ENCODE data around the gene STKLD1. TPM values are rescaled to one million over a fixed set of nuclear protein-coding genes. Genes with fewer than 3 reads are reported as not detected.
A peak's percentile ranks its signal among the peaks of the same experiment; 100 is the strongest.

STKLD1 gene
- total and polyA plus RNA-seq, 9 of the 15 experiments (the other 6 are each of a cell fraction or from before 2014, with no cell fraction given): 0.10 to 0.65 (median 0.33) TPM; not detected in 2

- no peak for TF ChIP-seq IRF1 (CRISPR knock-in tag; IDR thresholded peaks at IDR 0.05; ENCODE audit: borderline replicate concordance)
- TF ChIP-seq XRCC4 (IDR thresholded peaks at IDR 0.05; ENCODE audit: extremely low read depth, insufficient read depth, insufficient read length): no peak
- TF ChIP-seq DDX20 (tag; IDR thresholded peaks at IDR 0.05; ENCODE audit: low read depth): no peak
- no peak for TF ChIP-seq TGIF2 (CRISPR knock-in tag; IDR thresholded peaks at IDR 0.05)
- TF ChIP-seq BCOR (IDR thresholded peaks at IDR 0.05): peak; percentile 75
- 0 out of 2 replicates have a peak, but pooled peaks have one; percentile 33 for TF ChIP-seq ERF (CRISPR knock-in tag; IDR thresholded peaks at IDR 0.05)
- TF ChIP-seq ZNF280B (CRISPR knock-in tag; IDR thresholded peaks at IDR 0.05): no peak
- TF ChIP-seq GTF2E2 (tag; IDR thresholded peaks at IDR 0.05): peak; percentile 92
- TF ChIP-seq FIP1L1 (IDR thresholded peaks at IDR 0.05; ENCODE audit: low read depth, low read length, poor library complexity, severe bottlenecking): peak; percentile 74
- TF ChIP-seq CXXC5 (CRISPR knock-in tag; IDR thresholded peaks at IDR 0.05): peak; percentile 96
- TF ChIP-seq HNRNPLL (IDR thresholded peaks at IDR 0.05; ENCODE audit: low read depth, low read length, poor library complexity, severe bottlenecking): peak; percentile 62
- no peak; the same call in 1 of the 2 replicates for TF ChIP-seq TEAD4 (IDR thresholded peaks at IDR 0.05; ENCODE audit: low read length)
- TF ChIP-seq TEAD4 (CRISPR knock-in tag; IDR thresholded peaks at IDR 0.05; ENCODE audit: borderline replicate concordance): no peak
- no peak for TF ChIP-seq MTF1 (CRISPR knock-in tag; IDR thresholded peaks at IDR 0.05; ENCODE audit: borderline replicate concordance)
- peak; percentile 93 for TF ChIP-seq TOE1 (IDR thresholded peaks at IDR 0.05; ENCODE audit: borderline replicate concordance)
- no peak for TF ChIP-seq TOE1 (CRISPR knock-in tag; IDR thresholded peaks at IDR 0.05; ENCODE audit: borderline replicate concordance, low read depth)
- no peak for TF ChIP-seq ZNF75A (CRISPR knock-in tag; IDR thresholded peaks at IDR 0.05)
- no peak for TF ChIP-seq ADNP (tag; IDR thresholded peaks at IDR 0.05)
- TF ChIP-seq HDGF (IDR thresholded peaks at IDR 0.05): no peak
- no peak for TF ChIP-seq PRMT5 (CRISPR knock-in tag; IDR thresholded peaks at IDR 0.05)
- TF ChIP-seq EGR1 (conservative IDR thresholded peaks at IDR 0.05): peak; percentile 12; the same call in 1 of the 2 replicates
- no peak for TF ChIP-seq ZNF76 (CRISPR knock-in tag; IDR thresholded peaks at IDR 0.05; ENCODE audit: borderline replicate concordance)
These were observed 41.6 kb downstream of the STKLD1 start, which contains the start of gene REXO4 (continued) for GRCh38 chr9:133417541-133418461.

All from K562 (cell line).